Gastrocnemius medialis (tissue), 4 donors: Measurements from ENCODE around the gene MRPL28. TPM values are rescaled to one million over a fixed set of nuclear protein-coding genes. Genes with fewer than 3 reads are reported as not detected.

Experiments used
- ATAC-seq, 2 donors: fragments of 150-250 bp; one replicate each; pipeline ENCODE4 v1.9.1; 2016
- DNase-seq, 2 donors: peaks; one replicate each; pipeline ENCODE4 v3.0.0-alpha.2; 2019
- H3K27ac ChIP-seq, 4 donors: fragments of 200-600 bp; sonication (generic); 1 replicate in 1 of 4; 2 replicates in 3 of 4; pipeline ENCODE4 v1.5.1; 2016 to 2018; ENCODE audit warnings: mild to moderate bottlenecking in 2 of 4, moderate library complexity in 1 of 4
- H3K27me3 ChIP-seq, 3 donors: fragments of 200-600 bp; sonication (generic) in 2 of 3; 1 replicate in 1 of 3; 2 replicates in 2 of 3; pipeline versions ENCODE4 v1.5.1 to v1.6.0; 2016 to 2019; ENCODE audit warnings: mild to moderate bottlenecking in 1 of 3, moderate library complexity in 1 of 3
- H3K36me3 ChIP-seq, 2 donors: fragments of 200-600 bp; sonication (generic) in 1 of 2; one replicate each; pipeline ENCODE4 v1.5.1; 2017 to 2018
- H3K4me1 ChIP-seq, 2 donors: fragments of 200-600 bp; sonication (generic) in 1 of 2; one replicate each; pipeline ENCODE4 v1.5.1; 2016 to 2017; ENCODE audit warnings: mild to moderate bottlenecking in 2 of 2
- H3K4me3 ChIP-seq, 4 donors: fragments of 200-600 bp; sonication (generic) in 3 of 4; 1 replicate in 1 of 4; 2 replicates in 3 of 4; pipeline ENCODE4 v1.5.1; 2016 to 2019; ENCODE audit warnings: mild to moderate bottlenecking in 2 of 4
- H3K9me3 ChIP-seq, 3 donors: fragments of 200-600 bp; sonication (generic) in 2 of 3; 1 replicate in 1 of 3; 2 replicates in 2 of 3; pipeline ENCODE4 v1.5.1; 2016 to 2019
- CTCF ChIP-seq, 5 experiments: fragments of 450-650 bp in 3 of 5; fragments of 200-600 bp in 2 of 5; sonication (generic) in 2 of 5; IDR thresholded peaks in 4 of 5; conservative IDR thresholded peaks in 1 of 5; 1 replicate in 4 of 5; 2 replicates in 1 of 5; pipeline ENCODE4 v1.5.1; 2016 to 2019; ENCODE audit warnings: antibody characterized with exemption in 5 of 5, mild to moderate bottlenecking in 3 of 5, moderate library complexity in 3 of 5
- POLR2A ChIP-seq, 2 donors: fragments of 450-650 bp; IDR thresholded peaks; one replicate each; pipeline ENCODE4 v1.6.1; 2017; ENCODE audit warnings: antibody characterized with exemption in 2 of 2, mild to moderate bottlenecking in 2 of 2, moderate library complexity in 2 of 2
- in situ Hi-C, 4 donors: fragments of 200-750 bp; cut with MboI; loops; one replicate each; pipeline versions ENCODE4 v1.15.0 to v1.8.0; 2017; ENCODE audit warnings: low sequenced_read_pairs in 4 of 4
- intact Hi-C: fragments of 100-400 bp; cut with DNase I; formaldehyde crosslinking; loops from one replicate; pipeline ENCODE4 v1.15.1; 2023; ENCODE audit warnings: low total_unique reads
- total RNA-seq, 4 donors: library from RNA; depleted of rRNA; stranded (reverse); fragments of >200 nt; gene quantifications; one replicate each; pipeline versions ENCODE4 v1.1.0 to v1.2.3, GENCODE V29; 2016

Gene MRPL28
- total RNA-seq, 4 donors from 2014 or later: 72.8 to 122 (median 87.4) TPM

- H3K4me3 ChIP-seq: no peak overlapping the region
- H3K9me3 ChIP-seq: no peaks in the 10 kb centered on the region
- in situ Hi-C loops: no loop called here
- peaks cover 16 to 18% of the 10 kb centered on the region in 2 donors for H3K4me1 ChIP-seq
- H3K27ac ChIP-seq: peak overlapping the region in 3 of 4 donors; percentile 88 to 98 (median 97)
- intact Hi-C loops: loop anchor here (5.0 kb wide), 1 partner anchor 77 kb away; no protein-coding TSS in a partner anchor
- H3K36me3 ChIP-seq: no peaks in the 10 kb centered on the region
- H3K27me3 ChIP-seq: no peaks in the 10 kb centered on the region
- no peak for ATAC-seq
- no peak for DNase-seq
- TF ChIP-seq POLR2A (IDR thresholded peaks at IDR 0.05) (no peak), CTCF (IDR thresholded peaks at IDR 0.05 in 4 of 5, conservative IDR thresholded peaks at IDR 0.05 in 1 of 5) (no peak)
Measured at GRCh38 chr16:400061-400591, 29.8 kb upstream of the MRPL28 start.

GRCh38 chr16:399340-400019, 29.1 kb upstream of the MRPL28 start:
- DNase-seq (no peak), ATAC-seq (no peak)
- TF ChIP-seq POLR2A (IDR thresholded peaks at IDR 0.05) (no peak), CTCF (IDR thresholded peaks at IDR 0.05 in 4 of 5, conservative IDR thresholded peaks at IDR 0.05 in 1 of 5) (no peak)
- no peak overlapping the region for H3K27ac ChIP-seq
- in situ Hi-C loops (no loop called here), intact Hi-C loops (loop anchor here (5.0 kb wide), 1 partner anchor 78 kb away; no protein-coding TSS in a partner anchor)
- H3K27me3 ChIP-seq: no peaks in the 10 kb centered on the region
- H3K36me3 ChIP-seq: no peaks in the 10 kb centered on the region
- no peaks in the 10 kb centered on the region for H3K9me3 ChIP-seq
- peaks cover 16 to 18% of the 10 kb centered on the region in 2 donors for H3K4me1 ChIP-seq
- no peak overlapping the region for H3K4me3 ChIP-seq

- intact Hi-C loops (no loop called here), in situ Hi-C loops (no loop called here)
- H3K9me3 ChIP-seq: no peaks in the 10 kb centered on the region
- DNase-seq (no peak), ATAC-seq (no peak)
- peaks cover 16 to 18% of the 10 kb centered on the region in 2 donors for H3K4me1 ChIP-seq
- H3K27me3 ChIP-seq: no peaks in the 10 kb centered on the region
- no peak overlapping the region for H3K4me3 ChIP-seq
- no peaks in the 10 kb centered on the region for H3K36me3 ChIP-seq
- TF ChIP-seq CTCF (IDR thresholded peaks at IDR 0.05 in 4 of 5, conservative IDR thresholded peaks at IDR 0.05 in 1 of 5): no peak
- peak overlapping the region; percentile 60 to 91 (median 79) for H3K27ac ChIP-seq
Measured at GRCh38 chr16:398561-399339, 28.4 kb upstream of the MRPL28 start.

GRCh38 chr16:397736-398332, 27.5 kb upstream of the MRPL28 start:
- TF ChIP-seq CTCF (IDR thresholded peaks at IDR 0.05 in 4 of 5, conservative IDR thresholded peaks at IDR 0.05 in 1 of 5): peak; percentile 59 to 72 (median 61)
- no peak for TF ChIP-seq POLR2A (IDR thresholded peaks at IDR 0.05)
- H3K4me3 ChIP-seq: peak overlapping the region; percentile 6 to 64 (median 41)

More at GRCh38 chr16:397736-398332, 27.5 kb upstream of the MRPL28 start:
- in situ Hi-C loops: no loop called here
- Histone ChIP-seq H3K27ac (peak overlapping the region; percentile 60 to 91 (median 79)), H3K27me3 (no peaks in the 10 kb centered on the region), H3K36me3 (no peaks in the 10 kb centered on the region), H3K4me1 (peaks cover 16 to 18% of the 10 kb centered on the region in 2 donors), H3K9me3 (no peaks in the 10 kb centered on the region)
- intact Hi-C loops: no loop called here
- peak; percentile 34 to 54 for ATAC-seq
- peak; percentile 77 for DNase-seq
